Activated naive CD8-positive, alpha-beta T cell treated with anti-CD3 and anti-CD28 coated beads, Interleukin-2, amount 50 U/mL, for 24 hours (primary cell): ENCODE data around the gene TRAPPC2L.
A peak's percentile ranks its signal among the peaks of the same experiment; 100 is the strongest.

Experiments used
- ATAC-seq: fragments of 150-1000 bp; cut with Tn5 transposase; one replicate; pipeline ENCODE4 v1.10.0; 2021
- DNase-seq: peaks from one replicate; pipeline ENCODE4 v3.0.0; 2021
- H3K27ac Mint-ChIP-seq: one replicate; pipeline ENCODE4 v1.8.0; 2021; ENCODE audit warnings: mild to moderate bottlenecking, mixed read lengths
- H3K27me3 Mint-ChIP-seq: one replicate; pipeline ENCODE4 v1.8.0; 2021; ENCODE audit warnings: mixed read lengths
- H3K36me3 Mint-ChIP-seq: one replicate; pipeline ENCODE4 v1.8.0; 2021; ENCODE audit warnings: low read depth, mixed read lengths
- H3K4me1 Mint-ChIP-seq: one replicate; pipeline ENCODE4 v1.8.0; 2021; ENCODE audit warnings: mixed read lengths
- H3K4me3 Mint-ChIP-seq: one replicate; pipeline ENCODE4 v1.8.0; 2021; ENCODE audit warnings: mild to moderate bottlenecking, moderate library complexity, mixed read lengths
- H3K9me3 Mint-ChIP-seq: one replicate; pipeline ENCODE4 v1.8.0; 2021; ENCODE audit warnings: mixed read lengths

TRAPPC2L gene

GRCh38 chr16:88840600-88841215 is 16.2 kb upstream of the TRAPPC2L start:
- no peak for ATAC-seq
- DNase-seq: no peak
- H3K36me3 Mint-ChIP-seq: no peaks in the 10 kb centered on the region
- no peaks in the 10 kb centered on the region for H3K9me3 Mint-ChIP-seq
- H3K4me1 Mint-ChIP-seq: no peaks in the 10 kb centered on the region
- no peak overlapping the region for H3K27ac Mint-ChIP-seq
- H3K27me3 Mint-ChIP-seq: no peaks in the 10 kb centered on the region
- H3K4me3 Mint-ChIP-seq: no peak overlapping the region

- ATAC-seq: no peak
Observed at GRCh38 chr16:88841521-88842307, 15.2 kb upstream of the TRAPPC2L start.

GRCh38 chr16:88842308-88842756 is 14.6 kb upstream of the TRAPPC2L start:
- no peak for DNase-seq
- Mint-ChIP-seq H3K4me3 (no peak overlapping the region), H3K27ac (no peak overlapping the region), H3K27me3 (no peaks in the 10 kb centered on the region), H3K4me1 (no peaks in the 10 kb centered on the region), H3K9me3 (no peaks in the 10 kb centered on the region), H3K36me3 (no peaks in the 10 kb centered on the region)
- ATAC-seq: no peak

More at GRCh38 chr16:88841521-88842307, 15.2 kb upstream of the TRAPPC2L start:
- Mint-ChIP-seq H3K4me1 (no peaks in the 10 kb centered on the region), H3K9me3 (no peaks in the 10 kb centered on the region), H3K27ac (no peak overlapping the region), H3K36me3 (no peaks in the 10 kb centered on the region), H3K4me3 (no peak overlapping the region), H3K27me3 (no peaks in the 10 kb centered on the region)
- DNase-seq: no peak

GRCh38 chr16:88842806-88843205 is 14.1 kb upstream of the TRAPPC2L start:
- no peak overlapping the region for H3K27ac Mint-ChIP-seq
- no peaks in the 10 kb centered on the region for H3K9me3 Mint-ChIP-seq
- no peak for DNase-seq
- no peaks in the 10 kb centered on the region for H3K4me1 Mint-ChIP-seq
- no peak overlapping the region for H3K4me3 Mint-ChIP-seq
- H3K27me3 Mint-ChIP-seq: no peaks in the 10 kb centered on the region
- H3K36me3 Mint-ChIP-seq: no peaks in the 10 kb centered on the region
- ATAC-seq: no peak

- no peaks in the 10 kb centered on the region for H3K9me3 Mint-ChIP-seq
- no peaks in the 10 kb centered on the region for H3K36me3 Mint-ChIP-seq
- no peak overlapping the region for H3K27ac Mint-ChIP-seq
- no peaks in the 10 kb centered on the region for H3K27me3 Mint-ChIP-seq
- ATAC-seq (no peak), DNase-seq (no peak)
- H3K4me3 Mint-ChIP-seq: no peak overlapping the region
- no peaks in the 10 kb centered on the region for H3K4me1 Mint-ChIP-seq
Observed at GRCh38 chr16:88843256-88843655, 13.7 kb upstream of the TRAPPC2L start.

GRCh38 chr16:88844419-88845036 is 12.4 kb upstream of the TRAPPC2L start:
- no peaks in the 10 kb centered on the region for H3K36me3 Mint-ChIP-seq
- H3K4me3 Mint-ChIP-seq: no peak overlapping the region
- no peaks in the 10 kb centered on the region for H3K4me1 Mint-ChIP-seq
- H3K9me3 Mint-ChIP-seq: no peaks in the 10 kb centered on the region
- DNase-seq: no peak
- no peak for ATAC-seq
- no peaks in the 10 kb centered on the region for H3K27me3 Mint-ChIP-seq
- H3K27ac Mint-ChIP-seq: no peak overlapping the region

- Mint-ChIP-seq H3K27ac (no peak overlapping the region), H3K4me1 (no peaks in the 10 kb centered on the region), H3K36me3 (no peaks in the 10 kb centered on the region), H3K27me3 (no peaks in the 10 kb centered on the region), H3K4me3 (no peak overlapping the region), H3K9me3 (no peaks in the 10 kb centered on the region)
- ATAC-seq: no peak
- no peak for DNase-seq
Observed at GRCh38 chr16:88846088-88846487, 10.8 kb upstream of the TRAPPC2L start.

- no peak for ATAC-seq
- H3K27ac Mint-ChIP-seq: no peak overlapping the region
- H3K4me1 Mint-ChIP-seq: no peaks in the 10 kb centered on the region
- no peaks in the 10 kb centered on the region for H3K36me3 Mint-ChIP-seq
- no peak for DNase-seq
- H3K4me3 Mint-ChIP-seq: no peak overlapping the region
- no peaks in the 10 kb centered on the region for H3K9me3 Mint-ChIP-seq
- H3K27me3 Mint-ChIP-seq: no peaks in the 10 kb centered on the region
Observed at GRCh38 chr16:88847654-88848053, 9.3 kb upstream of the TRAPPC2L start.

GRCh38 chr16:88848557-88848956 is 8.4 kb upstream of the TRAPPC2L start:
- ATAC-seq (no peak), DNase-seq (no peak)
- H3K9me3 Mint-ChIP-seq: no peaks in the 10 kb centered on the region
- H3K27ac Mint-ChIP-seq: no peak overlapping the region
- no peaks in the 10 kb centered on the region for H3K4me1 Mint-ChIP-seq
- H3K27me3 Mint-ChIP-seq: no peaks in the 10 kb centered on the region
- no peaks in the 10 kb centered on the region for H3K36me3 Mint-ChIP-seq
- H3K4me3 Mint-ChIP-seq: no peak overlapping the region

GRCh38 chr16:88850531-88851199 is 6.3 kb upstream of the TRAPPC2L start:
- H3K27me3 Mint-ChIP-seq: no peaks in the 10 kb centered on the region
- DNase-seq (no peak), ATAC-seq (no peak)
- no peaks in the 10 kb centered on the region for H3K36me3 Mint-ChIP-seq
- peaks cover 12% of the 10 kb centered on the region for H3K4me1 Mint-ChIP-seq
- H3K9me3 Mint-ChIP-seq: no peaks in the 10 kb centered on the region
- no peak overlapping the region for H3K27ac Mint-ChIP-seq
- no peak overlapping the region for H3K4me3 Mint-ChIP-seq

- DNase-seq: no peak
- ATAC-seq: no peak
- no peak overlapping the region for H3K4me3 Mint-ChIP-seq
- H3K9me3 Mint-ChIP-seq: no peaks in the 10 kb centered on the region
- H3K36me3 Mint-ChIP-seq: no peaks in the 10 kb centered on the region
- no peaks in the 10 kb centered on the region for H3K27me3 Mint-ChIP-seq
- peaks cover 16% of the 10 kb centered on the region for H3K4me1 Mint-ChIP-seq
- no peak overlapping the region for H3K27ac Mint-ChIP-seq
Observed at GRCh38 chr16:88851616-88852015, 5.3 kb upstream of the TRAPPC2L start.

GRCh38 chr16:88853325-88853941 is 3.5 kb upstream of the TRAPPC2L start:
- Mint-ChIP-seq H3K9me3 (no peaks in the 10 kb centered on the region), H3K4me3 (no peak overlapping the region), H3K27me3 (no peaks in the 10 kb centered on the region), H3K27ac (no peak overlapping the region), H3K4me1 (peaks cover 27% of the 10 kb centered on the region), H3K36me3 (peaks cover 2% of the 10 kb centered on the region)
- DNase-seq (no peak), ATAC-seq (no peak)

- no peaks in the 10 kb centered on the region for H3K9me3 Mint-ChIP-seq
- H3K27ac Mint-ChIP-seq: no peak overlapping the region
- peaks cover 29% of the 10 kb centered on the region for H3K4me1 Mint-ChIP-seq
- H3K27me3 Mint-ChIP-seq: no peaks in the 10 kb centered on the region
- peak; percentile 34 for DNase-seq
- peak overlapping the region; percentile 75 for H3K4me3 Mint-ChIP-seq
- ATAC-seq: peak; percentile 5
- peaks cover 2% of the 10 kb centered on the region for H3K36me3 Mint-ChIP-seq
Observed at GRCh38 chr16:88854306-88855111, 2.4 kb upstream of the TRAPPC2L start.

- ATAC-seq: no peak
- peaks cover 29% of the 10 kb centered on the region for H3K4me1 Mint-ChIP-seq
- peaks cover 2% of the 10 kb centered on the region for H3K36me3 Mint-ChIP-seq
- no peaks in the 10 kb centered on the region for H3K9me3 Mint-ChIP-seq
- no peak for DNase-seq
- peak overlapping the region; percentile 75 for H3K4me3 Mint-ChIP-seq
- no peaks in the 10 kb centered on the region for H3K27me3 Mint-ChIP-seq
- peak overlapping the region; percentile 64 for H3K27ac Mint-ChIP-seq
Observed at GRCh38 chr16:88855176-88855575, 1.8 kb upstream of the TRAPPC2L start.
